ENCODE measurements around the gene PRR29. TPM values are rescaled to one million over a fixed set of nuclear protein-coding genes. Genes with fewer than 3 reads are reported as not detected.

The PRR29 gene
- total RNA-seq, 4 donors from 2014 or later, result 0.30 TPM; not detected in 3

GRCh38 chr17:64040206-64040605, 42.1 kb downstream of the PRR29 start:
- no peak overlapping the region for H3K27ac ChIP-seq
- H3K4me3 ChIP-seq, result no peak overlapping the region
- no peaks in the 10 kb centered on the region for H3K4me1 ChIP-seq
- no peaks in the 10 kb centered on the region for H3K27me3 ChIP-seq
- peaks cover 38% of the 10 kb centered on the region for H3K36me3 ChIP-seq
- TF ChIP-seq CTCF (IDR thresholded peaks at IDR 0.05) (no peak), POLR2A (IDR thresholded peaks at IDR 0.05) (no peak), EP300 (IDR thresholded peaks at IDR 0.05) (no peak), POLR2AphosphoS5 (IDR thresholded peaks at IDR 0.05) (no peak)
- 79% methylated on average over 6 of the region's 6 CpGs for WGBS
- no peaks in the 10 kb centered on the region for H3K9me3 ChIP-seq
- peak in 1 of 2 donors; percentile 33 for DNase-seq (ENCODE audit: low spot score in 2 of 2)

- DNase-seq (ENCODE audit: low spot score in 2 of 2), result peak in 1 of 2 donors; percentile 44
- WGBS, result 64% methylated on average over 11 of the region's 11 CpGs
- H3K9me3 ChIP-seq, result no peaks in the 10 kb centered on the region
- H3K27ac ChIP-seq, result no peak overlapping the region
- H3K4me3 ChIP-seq, result no peak overlapping the region
- H3K4me1 ChIP-seq, result no peaks in the 10 kb centered on the region
- no peak for TF ChIP-seq CTCF (IDR thresholded peaks at IDR 0.05)
- TF ChIP-seq EP300 (IDR thresholded peaks at IDR 0.05), result no peak
- TF ChIP-seq POLR2AphosphoS5 (IDR thresholded peaks at IDR 0.05), result no peak
- TF ChIP-seq POLR2A (IDR thresholded peaks at IDR 0.05), result no peak
- H3K27me3 ChIP-seq, result no peaks in the 10 kb centered on the region
- peaks cover 55% of the 10 kb centered on the region for H3K36me3 ChIP-seq
These were observed 43.8 kb downstream of the PRR29 start for GRCh38 chr17:64041912-64042311.

DNA sequence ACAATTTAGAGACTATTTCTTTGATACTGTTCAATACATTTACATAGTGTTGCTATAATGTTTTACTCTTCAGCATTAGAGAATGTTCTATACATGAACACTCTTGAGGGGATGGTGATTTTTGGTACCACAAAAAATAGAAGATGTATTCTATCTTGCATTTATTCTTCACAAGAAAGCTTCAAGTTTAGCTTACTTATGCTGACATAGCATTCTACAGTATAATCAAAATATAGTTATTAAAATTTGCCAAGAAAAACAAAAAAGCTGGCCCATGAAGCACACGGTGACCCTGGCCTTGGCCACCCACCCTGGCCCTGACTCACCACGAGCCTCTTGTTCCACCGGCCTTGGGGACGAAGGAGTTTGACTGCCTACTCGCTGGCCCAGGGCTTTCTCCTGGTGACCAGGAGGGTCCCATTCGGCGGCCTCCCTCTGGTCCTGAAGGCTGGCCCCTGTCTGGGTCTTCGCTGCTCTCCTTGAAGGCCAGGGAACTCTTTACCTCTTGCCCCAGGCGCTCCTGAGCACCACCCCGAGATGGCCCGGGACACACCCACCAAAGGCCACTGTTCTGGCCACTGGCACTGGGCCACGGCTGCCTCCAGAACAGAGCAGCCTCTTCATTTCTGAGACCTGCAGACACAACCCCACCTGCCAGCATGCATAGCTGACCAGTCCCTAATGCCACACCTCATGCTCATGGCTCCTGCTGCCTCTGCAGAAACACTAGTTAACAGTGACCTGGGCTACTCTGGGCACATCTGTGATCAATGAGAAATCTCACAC, 44.7 kb downstream of the PRR29 start:
- Histone ChIP-seq H3K27me3 (no peaks in the 10 kb centered on the region), H3K4me3 (no peak overlapping the region), H3K9me3 (no peaks in the 10 kb centered on the region), H3K36me3 (peaks cover 62% of the 10 kb centered on the region), H3K4me1 (no peaks in the 10 kb centered on the region), H3K27ac (no peak overlapping the region)
- peak in 1 of 2 donors; percentile 54 for DNase-seq (ENCODE audit: low spot score in 2 of 2)
- no peak for TF ChIP-seq EP300 (IDR thresholded peaks at IDR 0.05)
- 85% methylated on average over 12 of the region's 12 CpGs for WGBS

GRCh38 chr17:64045176-64045575, 47.0 kb downstream of the PRR29 start:
- DNase-seq (ENCODE audit: low spot score in 2 of 2), result peak in 1 of 2 donors; percentile 24
- Histone ChIP-seq H3K36me3 (peaks cover 73% of the 10 kb centered on the region), H3K4me3 (no peak overlapping the region), H3K4me1 (no peaks in the 10 kb centered on the region), H3K27ac (no peak overlapping the region), H3K27me3 (no peaks in the 10 kb centered on the region), H3K9me3 (no peaks in the 10 kb centered on the region)
- TF ChIP-seq POLR2AphosphoS5 (IDR thresholded peaks at IDR 0.05) (no peak), EP300 (IDR thresholded peaks at IDR 0.05) (no peak), POLR2A (IDR thresholded peaks at IDR 0.05) (no peak), CTCF (IDR thresholded peaks at IDR 0.05) (no peak)
- 86% methylated on average over 13 of the region's 13 CpGs for WGBS

DNA sequence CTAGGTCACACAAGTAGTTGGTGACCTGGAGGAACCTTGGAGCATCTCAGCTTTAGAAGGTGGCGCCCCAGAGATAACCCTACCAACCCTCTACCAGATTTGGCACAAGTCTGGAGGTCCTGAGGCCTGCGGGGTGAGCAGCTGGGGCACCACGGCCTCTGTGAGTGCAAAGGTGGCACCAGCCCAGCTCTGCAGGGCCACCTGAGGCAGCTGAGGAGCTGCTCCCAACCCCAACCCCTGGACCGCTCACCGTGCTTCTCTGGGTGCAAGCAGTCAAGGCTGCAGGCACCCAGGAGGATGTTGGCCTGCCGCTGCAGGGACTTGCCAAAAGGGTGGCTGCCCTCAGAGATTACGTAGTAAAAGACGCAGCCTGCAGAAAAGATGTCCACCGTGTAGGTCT, 50.7 kb downstream of the PRR29 start:
- peak in 1 of 2 donors; percentile 39 for DNase-seq (ENCODE audit: low spot score in 2 of 2)
- H3K27ac ChIP-seq, result no peak overlapping the region
- H3K4me1 ChIP-seq, result no peaks in the 10 kb centered on the region
- WGBS, result 86% methylated on average over 9 of the region's 9 CpGs
- H3K27me3 ChIP-seq, result no peaks in the 10 kb centered on the region
- no peak for TF ChIP-seq CTCF (IDR thresholded peaks at IDR 0.05)
- peaks cover 98% of the 10 kb centered on the region for H3K36me3 ChIP-seq
- H3K4me3 ChIP-seq, result no peak overlapping the region
- no peaks in the 10 kb centered on the region for H3K9me3 ChIP-seq
